GM12892 (cell line): ENCODE results near the gene PCGF3.

Source experiments
- POLR2A ChIP-seq: IDR thresholded peaks from 2 replicates; pipeline ENCODE4 v1.6.1; 2011; ENCODE audit warnings: low read depth, low read length, control low read depth
- POLR2AphosphoS5 ChIP-seq: IDR thresholded peaks from 2 replicates; pipeline ENCODE4 v1.6.1; 2011; ENCODE audit warnings: low read depth, low read length, control low read depth

DNA sequence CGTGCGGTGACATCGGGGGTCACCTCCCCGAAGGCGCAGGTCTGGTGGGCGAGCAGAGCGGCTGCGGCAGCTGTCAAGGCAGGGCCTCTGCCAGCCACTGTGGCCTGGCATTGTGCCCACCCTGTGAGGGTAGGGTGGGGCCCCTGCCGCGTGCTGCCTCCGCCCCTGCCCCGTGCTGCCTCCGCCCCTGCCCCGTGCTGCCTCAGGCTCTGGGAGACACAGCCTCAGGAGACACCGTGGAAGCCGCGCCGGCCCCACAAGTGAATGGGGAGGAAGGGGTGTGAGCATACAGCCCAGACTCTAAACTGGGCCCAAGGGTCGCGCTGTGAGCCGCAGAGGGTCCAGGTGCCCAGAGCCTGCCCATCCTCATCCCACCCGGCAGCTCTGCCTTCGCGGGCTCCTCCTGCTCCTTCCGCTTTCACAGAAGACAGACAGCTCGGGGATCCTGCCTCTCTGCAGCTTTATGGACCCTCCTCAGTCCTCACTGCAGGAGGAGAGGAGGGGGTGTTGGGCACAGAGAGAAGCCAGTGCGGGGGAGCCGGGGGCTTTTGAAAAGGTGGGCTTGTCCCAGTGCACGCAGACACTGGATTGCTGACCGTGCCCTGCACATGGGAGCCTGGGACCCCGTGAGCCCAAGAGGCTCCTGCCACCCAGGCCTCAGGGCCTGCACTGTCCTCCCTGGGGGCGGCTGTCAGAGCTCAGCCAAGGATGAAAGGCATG is 27.4 kb downstream of the PCGF3 start:
- no peak for TF ChIP-seq POLR2AphosphoS5
- no peak for TF ChIP-seq POLR2A
